ENCODE data around the gene NAA10.

- TF ChIP-seq CTCF (IDR thresholded peaks at IDR 0.05), result no peak
- no peak for TF ChIP-seq EP300 (IDR thresholded peaks at IDR 0.05; ENCODE audit: low read depth)
- no peak for TF ChIP-seq POLR2A (IDR thresholded peaks at IDR 0.05)
- no peak for TF ChIP-seq POLR2AphosphoS5 (IDR thresholded peaks at IDR 0.05)
Observed at GRCh38 chrX:153953892-153954557, 19.2 kb upstream of the NAA10 start.
